RKO (cell line): ENCODE data around the gene NADK.

Experiments used
- DNase-seq: peaks from one replicate; pipeline ENCODE4 v3.0.0-alpha.2; 2016; ENCODE audit warnings: low spot score

NADK gene

GRCh38 chr1:1785666-1786065, 7.4 kb upstream of the NADK start:
- no peak for DNase-seq

- no peak for DNase-seq
These were observed 6.7 kb upstream of the NADK start for GRCh38 chr1:1784933-1785332.

DNA sequence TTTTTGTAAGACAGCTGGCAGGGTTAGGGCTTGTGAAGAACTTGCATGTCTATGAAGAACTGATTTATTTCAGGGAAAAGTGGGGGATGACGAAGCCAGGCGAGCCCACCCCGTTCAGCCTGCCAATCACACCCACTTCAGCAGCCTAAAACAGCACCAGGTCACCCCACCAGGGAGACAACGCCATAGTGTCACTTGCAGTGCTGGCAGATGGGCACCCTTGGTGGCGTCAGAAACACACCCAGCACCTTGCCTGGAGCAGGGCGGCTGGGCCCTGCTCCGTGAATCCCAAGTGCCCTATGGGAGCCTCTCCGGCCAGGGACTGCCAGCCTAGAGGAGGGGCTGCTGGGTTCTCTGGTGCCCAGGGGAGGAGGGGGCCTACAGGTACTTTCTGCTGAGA, 5.0 kb upstream of the NADK start:
- DNase-seq, result no peak

GRCh38 chr1:1782399-1783221, 4.3 kb upstream of the NADK start:
- no peak for DNase-seq

GRCh38 chr1:1781526-1781903, 3.2 kb upstream of the NADK start:
- DNase-seq, result no peak

- DNase-seq, result no peak
These were observed 2.6 kb upstream of the NADK start for GRCh38 chr1:1780598-1781525.

DNA sequence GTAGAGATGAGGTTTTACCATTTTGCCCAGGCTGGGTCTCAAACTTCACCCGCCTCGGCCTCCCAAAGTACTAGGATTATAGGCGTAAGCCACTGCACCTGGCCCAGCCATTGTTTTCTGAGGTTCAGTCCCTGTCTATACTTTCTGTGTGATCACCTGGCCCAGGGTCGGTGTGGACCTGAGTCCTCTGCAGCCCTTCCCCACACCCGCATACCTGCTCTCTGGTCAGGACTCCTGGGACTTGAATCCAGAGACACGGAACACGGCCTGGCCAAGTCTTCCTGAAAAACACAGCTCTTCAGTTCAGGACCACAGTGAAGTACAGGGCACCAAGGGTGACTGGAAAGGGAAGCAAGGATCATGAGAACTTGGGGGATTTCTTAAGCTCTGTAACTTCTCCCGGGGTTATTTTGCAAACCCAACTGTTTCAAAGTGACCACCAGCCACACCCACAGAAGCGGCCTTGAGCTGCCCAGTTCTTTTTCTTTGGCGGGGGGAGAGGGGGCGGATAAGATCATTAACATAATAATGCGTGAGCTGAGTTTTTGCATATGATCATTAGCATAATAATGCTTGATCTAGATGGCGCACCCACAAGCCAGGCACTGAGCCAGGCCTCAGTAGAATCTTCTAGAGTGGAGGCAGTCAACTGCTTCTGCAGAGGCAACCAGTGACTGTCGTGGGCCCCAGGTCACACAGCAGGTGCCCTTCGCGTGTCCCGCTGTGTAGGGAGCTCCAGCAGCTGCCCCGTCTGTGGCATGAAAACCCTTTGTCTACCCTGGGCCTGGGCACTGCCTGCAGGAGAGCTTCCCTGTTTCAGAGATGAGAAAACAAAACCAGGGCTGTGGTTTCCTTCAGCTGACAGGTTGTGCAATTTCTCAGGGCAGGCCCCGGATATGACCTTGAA, 1.7 kb upstream of the NADK start:
- no peak for DNase-seq

DNA sequence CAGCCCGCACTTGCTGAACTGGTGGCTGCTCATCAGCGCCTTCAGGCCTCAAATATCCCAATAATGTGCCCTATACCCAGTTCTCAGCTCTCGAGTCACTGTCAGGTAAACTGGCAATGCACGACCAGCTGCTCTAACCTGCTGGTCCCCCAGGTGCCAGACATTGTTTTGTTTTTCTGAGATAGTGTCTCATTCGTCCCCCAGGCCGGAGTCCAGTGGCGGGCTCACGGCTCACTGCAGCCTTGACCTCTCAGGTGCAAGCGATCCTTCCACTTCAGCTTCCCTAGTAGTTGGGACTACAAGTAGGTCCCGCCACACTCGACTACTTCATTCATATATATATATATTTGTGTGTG, 1.0 kb upstream of the NADK start:
- no peak for DNase-seq

DNA sequence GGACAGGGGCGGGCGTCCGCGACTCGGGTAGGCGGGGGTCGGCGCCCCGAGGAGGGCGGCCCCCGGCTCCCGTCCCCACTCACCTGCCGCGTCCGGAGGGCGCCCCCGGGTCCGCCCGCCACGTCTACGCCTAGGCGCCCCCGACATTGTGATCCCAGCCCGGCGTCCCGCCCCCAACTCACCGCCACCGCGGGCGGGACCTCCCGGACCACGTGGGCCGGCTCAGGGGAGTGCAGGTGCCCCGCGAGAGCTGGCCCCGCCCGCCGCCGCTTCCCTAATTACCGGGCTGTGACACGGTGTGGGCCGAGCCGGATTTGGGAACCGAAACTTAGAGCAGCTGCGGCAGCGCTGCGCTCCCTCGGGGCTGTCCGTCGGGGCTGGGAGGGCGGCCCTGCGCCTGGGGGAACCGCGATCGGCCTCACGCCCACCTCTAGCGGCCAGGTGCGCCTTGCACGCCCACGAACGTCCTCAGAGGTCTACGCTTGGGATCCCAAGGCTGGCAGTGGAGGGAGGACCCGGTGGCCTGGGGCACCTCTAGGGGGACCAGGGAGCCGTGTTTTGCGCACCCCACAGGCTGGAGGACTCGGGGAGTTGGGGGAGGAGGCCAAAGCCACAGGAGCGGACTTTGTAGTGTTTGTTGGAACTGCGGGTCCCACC, 521 bp upstream of the NADK start:
- peak; percentile 49 for DNase-seq

DNA sequence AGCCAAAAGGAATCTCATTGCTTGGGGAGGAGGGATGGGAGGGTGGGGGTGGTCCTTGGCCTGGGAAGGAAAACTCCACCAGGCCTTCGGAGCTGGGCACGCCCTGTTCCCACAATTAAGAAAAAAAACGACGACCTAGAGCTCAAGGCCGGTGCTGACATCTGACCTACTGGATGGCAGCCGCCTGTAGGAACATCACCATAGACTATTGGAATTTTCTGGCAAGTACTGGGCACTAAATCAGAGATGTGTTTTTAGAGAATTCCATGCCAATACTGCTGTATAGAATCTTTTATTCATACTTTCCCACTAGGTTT, 729 bp downstream of the NADK start:
- DNase-seq, result peak; percentile 60

DNA sequence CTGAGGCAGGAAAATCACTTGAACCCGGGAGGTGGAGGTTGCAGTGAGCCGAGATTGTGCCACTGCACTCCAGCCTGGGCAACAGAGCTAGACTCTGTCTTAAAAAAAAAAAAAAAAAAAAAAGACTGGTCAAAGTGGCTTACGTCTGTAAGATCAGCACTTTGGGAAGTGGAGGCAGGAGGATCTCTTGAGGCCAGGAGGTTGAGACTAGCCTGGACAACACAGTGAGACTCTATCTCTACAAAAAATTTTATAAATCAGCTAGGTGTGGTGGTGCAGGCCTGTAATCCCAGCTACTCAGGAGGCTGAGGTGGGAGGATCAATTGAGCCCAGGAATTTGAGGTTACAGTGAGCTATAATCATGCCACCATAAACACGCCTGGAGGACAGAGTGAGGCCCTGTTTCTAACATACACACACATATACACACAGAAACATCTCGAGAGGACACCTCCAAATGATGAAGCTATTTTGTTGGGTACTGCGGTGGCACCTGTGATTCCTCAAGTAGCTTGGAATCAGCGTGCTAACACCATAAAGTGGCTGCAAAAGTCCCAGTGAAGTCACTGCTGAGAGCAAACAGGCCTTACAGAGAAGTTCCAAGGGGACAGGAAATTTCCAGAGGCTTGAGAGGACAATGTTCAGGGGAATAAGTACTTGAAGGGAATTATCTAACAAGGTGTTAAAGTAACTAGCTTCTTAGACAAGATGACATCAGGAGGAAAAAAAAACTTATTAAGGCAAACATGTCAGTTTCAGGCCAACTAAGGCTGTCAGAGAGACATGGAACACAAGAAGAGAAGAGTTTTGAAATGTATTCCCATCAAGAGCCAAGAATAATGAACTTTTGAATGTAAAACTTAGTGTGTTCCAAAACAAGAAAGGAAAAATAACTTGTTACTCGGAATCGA, 1.3 kb downstream of the NADK start:
- DNase-seq, result peak; percentile 22

DNA sequence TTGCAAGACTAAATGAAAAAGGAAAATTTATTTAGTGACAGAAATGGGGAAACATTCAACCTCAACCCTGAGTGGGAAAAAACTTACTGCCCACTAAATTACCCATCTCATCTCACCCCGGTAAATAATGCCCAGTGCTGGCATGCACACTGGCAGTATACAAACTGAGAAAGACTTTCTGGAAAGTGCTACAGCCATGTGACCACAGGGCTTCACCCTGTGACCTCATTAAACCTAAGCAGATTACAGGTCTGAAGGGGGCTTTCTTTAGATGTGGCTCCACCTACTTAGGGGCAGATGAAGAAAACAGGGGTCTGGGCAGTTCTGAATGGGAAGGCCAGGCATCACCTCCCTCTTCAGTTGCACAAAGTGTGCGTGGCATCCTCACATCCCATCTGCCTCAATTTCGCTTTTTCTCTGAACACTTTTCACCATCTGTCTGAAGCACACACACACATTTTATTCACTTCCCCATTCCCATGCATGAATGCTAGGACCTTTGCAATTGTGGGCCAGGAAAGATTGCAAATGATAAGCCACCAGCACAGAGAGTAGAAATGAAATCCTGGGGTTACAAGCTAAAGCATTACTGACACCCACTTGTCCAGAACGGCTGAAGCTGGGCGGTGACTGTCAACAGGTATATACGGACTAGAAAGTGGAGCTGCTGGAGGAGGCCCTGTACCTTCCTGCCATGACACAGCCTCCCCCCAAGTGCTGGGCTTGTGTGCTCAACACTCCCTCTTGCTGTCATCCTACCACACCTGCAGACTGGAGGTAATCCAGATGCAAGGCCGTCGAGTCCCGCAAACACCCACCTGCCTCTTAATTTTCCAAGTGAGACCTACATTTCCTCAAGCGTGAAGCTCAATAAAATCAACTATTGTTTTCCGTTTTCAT, 2.7 kb downstream of the NADK start:
- no peak for DNase-seq

DNA sequence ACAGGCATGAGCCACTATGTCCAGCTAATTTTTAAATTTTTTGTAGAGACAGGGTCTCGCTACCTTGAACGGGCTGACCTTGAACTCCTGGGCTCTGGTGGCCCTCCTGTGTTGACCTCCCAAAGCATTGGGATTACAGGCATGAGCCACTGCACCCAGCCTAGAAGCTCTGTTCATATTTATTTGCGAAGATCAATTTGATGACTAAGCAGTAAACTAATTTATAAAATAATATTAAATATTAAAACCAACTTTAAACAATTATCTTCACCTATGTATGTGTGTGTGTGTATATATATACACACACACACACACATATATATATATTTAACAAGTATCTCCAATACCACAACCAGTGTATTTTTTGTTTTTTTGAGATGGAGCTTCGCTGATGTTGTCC, 4.4 kb downstream of the NADK start:
- no peak for DNase-seq

DNA sequence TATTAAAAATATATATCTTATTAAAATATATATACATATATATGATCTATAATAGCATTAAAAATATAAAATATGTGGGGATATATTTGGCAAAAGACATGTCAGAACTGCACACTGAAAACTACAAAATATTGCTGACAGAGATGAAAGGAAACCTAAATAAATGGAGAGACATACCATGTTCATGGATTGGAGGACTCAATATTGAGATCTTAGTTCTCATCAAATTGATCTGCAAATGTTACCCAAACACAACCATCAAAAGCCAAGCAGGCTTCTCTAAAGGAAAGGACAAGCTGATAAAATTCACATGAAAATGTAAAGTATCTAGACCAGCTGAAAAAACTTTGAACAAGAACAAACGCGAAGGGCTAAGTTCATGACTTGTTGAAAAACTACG, 7.2 kb downstream of the NADK start:
- no peak for DNase-seq

DNA sequence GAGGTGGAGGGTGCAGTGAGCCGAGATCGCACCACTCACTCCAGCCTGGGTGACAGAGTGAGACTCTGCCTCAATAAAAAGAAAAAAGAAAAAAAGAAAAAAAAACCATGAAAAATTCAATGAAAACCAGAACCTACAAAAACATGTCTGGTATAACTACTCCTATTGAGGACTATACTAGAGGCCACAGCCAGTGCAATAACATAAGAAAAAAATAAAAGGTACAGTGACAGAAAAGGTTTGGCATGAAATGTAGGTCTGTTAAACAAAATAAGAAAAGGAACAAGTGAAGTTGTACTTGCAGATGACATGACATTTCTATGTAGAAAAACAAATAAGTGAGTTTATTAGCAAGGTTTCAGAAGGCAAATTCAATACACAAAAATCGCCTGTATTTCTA, 8.2 kb downstream of the NADK start:
- no peak for DNase-seq

GRCh38 chr1:1768249-1768992, 9.8 kb downstream of the NADK start:
- DNase-seq, result no peak

DNA sequence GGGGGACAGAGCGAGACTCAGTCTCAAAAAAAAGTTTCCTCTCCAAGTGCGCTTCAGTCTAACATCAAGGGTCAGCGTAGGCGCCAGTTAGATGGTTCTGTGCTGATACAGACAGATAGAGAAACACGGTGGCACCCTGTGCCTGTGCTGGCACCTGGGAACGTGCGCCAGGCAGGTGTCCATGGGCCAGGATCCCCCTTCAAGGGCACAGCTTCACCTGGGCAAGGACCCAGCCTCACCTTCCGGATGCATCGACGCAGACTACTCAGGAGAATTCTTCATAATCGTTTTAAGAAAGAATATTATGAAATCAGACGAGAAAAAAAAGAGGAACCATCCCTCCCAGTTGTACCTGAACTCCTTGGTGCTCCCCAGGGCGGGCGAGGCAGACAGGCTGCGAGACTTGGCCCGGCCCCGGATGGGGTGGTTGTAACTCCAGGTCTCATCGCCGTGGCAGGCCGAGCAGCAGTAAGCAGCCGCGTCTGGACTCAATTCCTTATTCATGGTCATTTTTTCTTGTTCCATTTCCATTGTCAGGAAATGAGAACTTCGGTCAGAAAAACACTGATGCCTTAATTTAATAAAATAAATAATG, 13.3 kb downstream of the NADK start:
- DNase-seq, result no peak
